Stimulated activated CD8-positive, alpha-beta memory T cell treated with anti-CD3 and anti-CD28 coated beads, Interleukin-7, amount 100 ng/mL, for 4 hours (primary cell): ENCODE measurements around the gene KLHL8.

Experiments
- DNase-seq, 2 donors: peaks; one replicate each; pipeline ENCODE4 v3.0.0-alpha.2; 2020; ENCODE audit warnings: low read depth in 2 of 2

KLHL8 gene

DNA sequence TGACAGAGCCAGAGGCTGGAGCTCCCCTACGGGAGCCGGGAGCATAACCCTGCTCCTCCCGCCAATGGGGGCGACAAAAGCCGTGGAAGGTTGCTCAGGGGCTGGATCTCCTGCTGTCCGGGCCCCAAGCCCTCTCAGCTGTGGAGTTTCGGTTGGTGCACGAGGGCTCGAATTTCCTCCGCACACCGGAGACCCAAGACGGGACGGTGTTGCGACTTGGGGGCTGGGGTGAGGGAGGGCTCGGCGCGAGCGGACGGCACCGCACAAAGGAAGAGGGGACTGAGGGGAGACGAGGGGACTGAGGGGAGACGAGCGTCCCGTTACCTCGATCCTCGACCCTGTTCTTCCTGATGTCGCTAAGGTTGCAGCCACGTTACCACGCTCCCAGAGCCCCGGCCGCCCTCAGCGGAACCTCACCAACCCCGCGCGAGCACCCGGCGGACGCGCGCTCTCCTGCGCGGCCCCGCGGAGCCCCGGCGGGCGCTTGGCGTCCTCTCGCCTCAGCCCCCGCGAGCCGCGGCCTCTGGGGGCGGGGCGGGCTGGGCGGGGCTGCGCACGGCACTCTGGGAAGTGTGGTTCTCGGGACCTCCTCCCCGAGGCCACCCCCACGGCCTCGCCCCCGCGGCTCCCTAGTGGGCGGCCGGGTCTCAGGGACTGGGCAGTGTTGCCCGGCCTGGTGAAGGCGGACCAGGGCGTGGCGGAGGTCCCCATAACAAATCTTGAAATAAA lies at the start of gene KLHL8:
Gene KLHL8 (minus strand): TSS at position 525 of the 729 bp plus-strand sequence. CDS start 25,079 bp downstream, outside the sequence.
- DNase-seq = peak; percentile 65 to 86

DNA sequence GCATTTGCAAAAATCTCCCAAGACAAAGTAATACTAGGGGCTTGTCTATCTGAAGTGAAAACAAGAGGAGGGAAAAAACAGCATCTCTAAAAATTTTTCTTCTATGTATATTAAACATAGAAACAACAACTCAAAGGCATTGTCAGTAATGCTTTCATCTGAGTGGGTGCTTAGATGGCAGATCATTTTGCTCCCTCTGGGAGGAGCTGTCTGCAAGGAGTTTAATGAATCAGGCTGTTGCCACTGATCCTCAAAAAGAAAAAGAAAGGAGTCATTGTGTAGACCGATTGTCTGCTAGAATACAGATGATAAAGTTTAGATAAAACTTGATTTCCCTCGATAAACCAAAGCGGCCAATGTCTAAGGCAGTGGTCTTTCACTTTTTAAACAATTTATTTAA lies 49.7 kb upstream of the KLHL8 start:
- no peak for DNase-seq

DNA sequence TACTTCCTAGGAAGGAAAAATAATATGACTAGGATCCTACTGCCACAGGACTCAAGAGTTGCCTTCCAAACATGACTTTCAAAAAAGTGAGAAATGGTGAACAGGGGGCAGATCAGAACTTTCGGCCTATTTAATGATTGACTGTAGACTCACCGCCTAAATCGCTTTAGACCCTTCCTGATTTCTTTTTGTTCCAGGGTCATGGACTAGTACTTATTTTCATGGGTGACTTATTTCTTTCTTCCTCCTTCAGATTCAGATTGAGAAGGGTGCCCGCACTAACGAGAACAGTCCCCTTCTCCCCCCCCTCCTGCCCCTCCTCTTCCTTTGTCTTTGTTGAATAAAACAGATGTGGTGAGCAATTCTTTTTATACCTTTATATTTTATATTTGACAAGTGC lies 48.0 kb upstream of the KLHL8 start:
- DNase-seq = no peak

GRCh38 chr4:87266986-87267385 lies 46.6 kb upstream of the KLHL8 start:
- no peak for DNase-seq

- no peak for DNase-seq
These were observed 42.5 kb upstream of the KLHL8 start for GRCh38 chr4:87262886-87263285.

GRCh38 chr4:87260477-87260876 lies 40.1 kb upstream of the KLHL8 start:
- DNase-seq = no peak

DNA sequence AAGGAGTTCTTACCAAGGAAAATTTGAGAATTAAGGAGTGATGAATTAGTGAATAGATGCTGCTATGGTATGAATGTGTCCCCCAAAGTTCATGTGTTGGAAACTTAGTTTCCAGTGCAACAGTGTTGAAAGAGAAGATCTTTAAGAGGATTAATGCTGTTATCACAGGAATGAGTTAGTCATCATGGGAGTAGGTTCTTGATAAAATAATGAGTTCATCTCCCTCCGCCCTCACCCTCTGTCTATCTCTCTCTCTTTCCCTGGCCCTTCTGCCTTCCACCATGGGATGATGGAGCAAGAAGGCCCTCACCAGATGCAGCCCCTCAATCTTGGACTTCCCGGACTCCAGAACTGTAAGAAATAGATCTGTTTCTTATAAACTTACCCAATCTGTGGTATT lies 38.3 kb upstream of the KLHL8 start:
- DNase-seq = no peak

GRCh38 chr4:87257523-87257922 lies 37.1 kb upstream of the KLHL8 start:
- DNase-seq = no peak

GRCh38 chr4:87255755-87256154 lies 35.3 kb upstream of the KLHL8 start:
- no peak for DNase-seq

DNA sequence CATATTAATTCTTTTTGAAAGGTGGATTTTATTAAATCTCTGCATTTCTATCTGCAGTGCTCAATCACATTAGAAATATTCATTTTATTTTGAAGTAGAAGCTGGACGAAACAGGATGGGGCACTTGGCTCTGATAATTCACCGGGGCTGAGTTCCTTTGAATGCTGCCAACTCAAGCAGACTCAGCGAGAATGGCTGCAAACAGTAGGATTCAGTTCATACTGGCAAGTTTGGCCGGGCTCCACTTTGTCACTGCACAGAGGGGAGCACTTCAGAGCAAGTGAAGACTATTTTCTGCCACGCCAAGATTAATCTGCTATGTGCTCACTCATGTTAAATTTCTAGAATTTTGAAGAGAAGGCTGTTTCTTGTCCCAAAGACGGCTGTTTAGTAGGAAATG lies 30.7 kb upstream of the KLHL8 start:
- no peak for DNase-seq

GRCh38 chr4:87250294-87250693 lies 29.9 kb upstream of the KLHL8 start:
- no peak for DNase-seq

DNA sequence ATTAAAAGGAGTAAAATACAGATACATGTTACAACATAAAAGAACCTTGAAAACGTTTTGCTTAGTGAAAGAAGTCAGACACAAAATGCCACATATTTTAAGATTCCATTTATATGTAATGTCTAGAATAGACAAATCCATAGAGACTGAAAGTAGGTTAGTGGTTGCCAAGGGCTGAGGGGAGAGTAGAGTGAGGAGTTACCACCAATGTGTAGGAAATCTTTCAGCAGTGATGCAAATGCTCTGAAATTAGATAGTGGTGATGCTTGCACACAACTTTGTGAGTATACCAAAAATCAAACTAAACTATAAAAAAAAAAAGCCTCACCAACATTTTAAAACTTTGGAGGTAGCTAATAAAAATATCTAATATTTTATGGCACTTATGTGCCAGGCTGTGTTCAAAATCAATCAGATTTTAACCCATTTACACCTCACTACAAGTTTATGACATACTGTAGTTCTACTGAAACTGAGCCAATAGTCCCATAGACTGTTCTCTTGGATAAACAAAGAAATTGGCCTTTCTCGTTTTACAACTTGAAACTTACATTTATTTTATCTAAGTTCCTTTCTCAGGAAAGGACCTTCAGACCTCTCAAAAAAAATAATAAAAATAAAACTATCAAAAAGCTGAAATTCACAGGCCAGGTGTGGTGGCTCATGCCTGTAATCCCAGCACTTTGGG lies 29.1 kb upstream of the KLHL8 start:
- no peak for DNase-seq

DNA sequence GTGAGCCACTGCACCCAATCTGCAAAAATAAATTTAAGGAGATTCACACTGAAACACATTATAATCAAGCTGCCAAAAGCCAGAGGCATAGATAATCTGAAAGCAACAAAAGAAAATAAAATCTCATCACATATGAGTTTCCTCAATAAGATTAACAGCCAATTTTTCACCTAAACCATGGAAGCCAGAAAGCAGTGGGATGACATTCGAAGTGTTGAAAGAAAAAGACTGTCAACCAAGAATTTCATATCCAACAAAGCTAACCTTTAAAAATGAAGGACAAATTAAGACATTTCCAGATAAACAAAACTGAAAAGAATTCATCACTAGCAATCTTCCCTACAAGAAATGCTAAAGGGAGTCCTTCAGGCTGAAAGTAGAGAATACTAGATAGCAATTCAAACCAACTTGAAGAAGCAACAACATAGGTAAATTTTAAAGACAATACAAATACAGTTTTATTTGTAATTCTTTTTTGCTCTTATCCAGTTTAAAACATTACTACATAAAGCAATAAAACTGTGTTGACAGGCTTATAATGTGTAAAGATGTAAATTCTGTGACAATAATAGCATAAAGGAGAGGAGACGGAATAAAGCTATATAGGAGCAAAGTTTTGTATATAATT lies 23.1 kb upstream of the KLHL8 start:
- no peak for DNase-seq

GRCh38 chr4:87241336-87241735 lies 20.9 kb upstream of the KLHL8 start:
- DNase-seq = no peak

DNA sequence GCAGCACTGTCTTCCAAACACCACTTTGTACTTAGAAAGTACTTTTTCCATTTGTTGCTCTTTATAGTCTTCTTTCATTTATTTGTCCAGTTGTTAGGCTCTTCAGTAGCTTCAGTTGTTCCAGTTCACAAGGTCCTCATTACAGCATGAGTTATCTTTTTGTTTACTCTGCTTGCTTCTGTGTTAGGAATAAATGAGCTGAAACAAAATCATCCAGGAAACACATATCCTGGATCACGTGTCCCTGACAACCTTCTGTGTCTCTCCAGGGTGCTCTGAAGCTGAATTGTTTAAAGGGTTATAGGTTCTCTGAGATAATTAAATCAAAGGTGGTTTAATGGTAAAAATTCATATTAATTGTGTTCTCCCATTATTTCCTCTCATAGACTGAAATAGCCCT lies 19.9 kb upstream of the KLHL8 start:
- DNase-seq = no peak

GRCh38 chr4:87239821-87240220 lies 19.4 kb upstream of the KLHL8 start:
- DNase-seq = no peak

DNA sequence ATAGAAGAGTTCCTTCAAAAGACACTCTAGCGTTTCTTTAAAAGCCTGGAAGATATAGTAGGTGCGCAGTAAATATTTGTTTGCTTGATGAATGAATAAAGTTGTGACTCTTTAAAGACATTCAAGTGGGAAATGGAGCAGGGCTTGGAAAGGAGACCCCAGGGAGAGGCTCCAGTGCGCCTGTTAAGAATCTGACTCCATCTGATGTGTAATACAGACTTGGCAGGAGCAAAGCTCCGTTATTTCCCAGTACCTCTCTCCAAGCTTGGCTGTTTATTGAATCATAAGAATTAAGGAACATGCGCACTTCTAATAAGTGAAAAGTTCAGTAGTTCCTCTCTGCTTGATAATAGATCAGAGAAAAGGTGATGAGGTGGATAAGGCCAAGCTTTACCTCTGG lies 18.8 kb upstream of the KLHL8 start:
- DNase-seq = no peak

DNA sequence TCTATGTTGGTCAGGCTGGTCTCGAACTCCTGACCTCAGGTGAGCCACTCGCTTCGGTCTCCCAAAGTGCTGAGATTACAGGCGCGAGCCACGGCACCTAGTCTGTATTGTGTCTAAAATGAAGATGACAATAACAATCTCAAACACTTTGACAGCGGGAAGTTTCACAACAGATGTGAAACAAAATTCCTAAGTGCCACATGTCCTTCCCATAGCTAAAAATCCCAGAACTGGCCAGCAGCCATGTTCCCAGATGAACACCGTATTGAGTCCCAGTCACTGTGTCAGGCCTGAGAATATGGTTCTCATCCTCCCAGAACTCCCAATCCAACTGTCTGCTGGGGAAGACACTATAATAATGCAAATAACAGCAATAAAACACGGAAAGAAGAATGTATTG lies 16.4 kb upstream of the KLHL8 start:
- no peak for DNase-seq

GRCh38 chr4:87235020-87235671 lies 14.7 kb upstream of the KLHL8 start:
- DNase-seq = no peak

DNA sequence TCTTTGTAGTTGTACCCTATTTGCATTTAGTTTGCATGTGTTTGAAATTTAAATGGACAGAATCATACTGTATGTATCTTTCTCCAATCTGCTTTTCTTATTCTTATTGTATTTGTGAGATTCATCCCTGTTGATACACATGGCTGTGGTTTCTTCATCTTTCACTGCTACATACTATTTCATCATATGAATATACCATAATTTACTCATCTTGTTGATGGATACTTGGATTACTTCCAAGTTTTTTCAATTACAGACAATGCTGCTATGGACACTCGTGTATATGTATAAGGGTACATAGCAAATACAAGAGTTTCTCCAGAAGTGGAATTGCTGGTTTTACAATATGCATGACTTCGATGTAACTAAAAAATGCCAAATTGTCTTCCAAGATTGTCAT lies 11.8 kb upstream of the KLHL8 start:
- no peak for DNase-seq

DNA sequence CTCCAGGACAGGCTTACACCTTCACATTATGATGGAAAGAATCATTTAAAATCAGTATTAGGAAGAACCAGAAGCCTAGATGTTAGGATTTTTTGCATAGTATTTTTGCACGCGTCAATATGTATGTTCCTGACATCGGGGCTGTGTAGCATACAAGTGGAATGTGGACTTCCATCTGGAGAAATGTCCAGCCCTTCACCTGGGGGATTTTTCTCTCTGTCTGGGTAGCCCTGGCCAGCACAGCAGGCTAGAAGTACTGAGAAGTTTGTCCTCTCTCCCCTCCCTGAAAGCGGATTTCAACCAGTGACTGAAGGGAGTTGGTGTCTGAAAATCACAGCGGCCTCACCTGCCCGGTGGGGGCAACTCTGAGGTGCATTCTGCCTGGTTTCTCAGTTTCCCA lies 10.4 kb upstream of the KLHL8 start:
- no peak for DNase-seq

DNA sequence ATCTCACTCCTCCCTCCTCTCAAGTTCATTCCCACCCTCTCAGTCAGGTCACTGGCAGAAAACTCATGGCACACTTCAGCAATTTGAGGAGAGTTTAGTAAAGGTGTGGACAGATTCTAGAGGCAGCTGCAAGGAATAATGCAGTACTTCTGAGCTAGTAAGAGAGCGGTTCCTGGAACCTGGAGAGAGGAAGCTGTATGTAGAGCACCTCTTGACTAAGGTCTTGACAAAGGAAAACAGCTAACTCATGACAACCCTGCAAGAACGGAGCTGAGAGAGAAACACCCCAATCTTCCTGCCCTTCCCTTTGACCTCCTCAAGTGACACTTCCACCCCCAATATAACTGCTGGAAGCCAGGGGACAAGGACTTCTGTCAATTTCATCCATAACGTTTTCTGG lies 9.6 kb upstream of the KLHL8 start:
- DNase-seq = no peak
